BLaER1 (cell line): Measurements from ENCODE around the gene RPN1.
"Not testable (repeated sequence)": the region's sequence is repeated elsewhere in the genome, so short reads cannot be mapped to it uniquely, and the experiment has no call there.

Source experiments
- H3K27ac ChIP-seq: shearing (Covaris generic); formaldehyde crosslinking; 2 replicates; pipeline ENCODE4 v1.8.1; 2022
- H3K27me3 ChIP-seq: shearing (Covaris generic); formaldehyde crosslinking; 2 replicates; pipeline ENCODE4 v1.8.1; 2022
- H3K36me3 ChIP-seq: shearing (Covaris generic); formaldehyde crosslinking; 2 replicates; pipeline ENCODE4 v1.8.1; 2022
- H3K4me1 ChIP-seq: shearing (Covaris generic); formaldehyde crosslinking; 2 replicates; pipeline ENCODE4 v1.8.1; 2022
- H3K4me2 ChIP-seq: shearing (Covaris generic); formaldehyde crosslinking; 2 replicates; pipeline ENCODE4 v1.8.1; 2022
- H3K4me3 ChIP-seq: shearing (Covaris generic); formaldehyde crosslinking; 2 replicates; pipeline ENCODE4 v1.8.1; 2022
- H3K9ac ChIP-seq: shearing (Covaris generic); formaldehyde crosslinking; 2 replicates; pipeline ENCODE4 v1.8.1; 2022
- H3K9me3 ChIP-seq: shearing (Covaris generic); formaldehyde crosslinking; 2 replicates; pipeline ENCODE4 v1.8.1; 2022
- H4K20me1 ChIP-seq: shearing (Covaris generic); formaldehyde crosslinking; 2 replicates; pipeline ENCODE4 v1.8.1; 2022
- Cebpa-rat ChIP-seq: shearing (Covaris generic); IDR thresholded peaks from 2 replicates; pipeline ENCODE4 v1.8.1; 2022

Gene RPN1

GRCh38 chr3:128592864-128593263, 57.8 kb downstream of the RPN1 start:
- H3K9ac ChIP-seq, result no peak overlapping the region
- no peaks in the 10 kb centered on the region for H3K27me3 ChIP-seq
- H3K4me3 ChIP-seq, result no peak overlapping the region
- no peak overlapping the region for H3K4me2 ChIP-seq
- no peaks in the 10 kb centered on the region for H4K20me1 ChIP-seq
- H3K36me3 ChIP-seq, result no peaks in the 10 kb centered on the region
- no peak overlapping the region for H3K27ac ChIP-seq
- H3K4me1 ChIP-seq, result peaks cover 7% of the 10 kb centered on the region; the same call in 1 of the 2 replicates
- TF ChIP-seq Cebpa-rat, result no peak
- peaks cover 16% of the 10 kb centered on the region for H3K9me3 ChIP-seq

- Histone ChIP-seq H3K9me3 (peaks cover 16% of the 10 kb centered on the region), H3K9ac (no peak overlapping the region), H3K27ac (no peak overlapping the region), H4K20me1 (no peaks in the 10 kb centered on the region), H3K4me3 (no peak overlapping the region), H3K36me3 (no peaks in the 10 kb centered on the region), H3K4me2 (no peak overlapping the region), H3K4me1 (peaks cover 7% of the 10 kb centered on the region; the same call in 1 of the 2 replicates), H3K27me3 (no peaks in the 10 kb centered on the region)
- TF ChIP-seq Cebpa-rat, result no peak
These were observed 58.7 kb downstream of the RPN1 start for GRCh38 chr3:128591738-128592426.

GRCh38 chr3:128590948-128591347, 59.7 kb downstream of the RPN1 start:
- Histone ChIP-seq H3K9ac (no peak overlapping the region), H3K27me3 (no peaks in the 10 kb centered on the region), H3K9me3 (peaks cover 16% of the 10 kb centered on the region), H3K4me1 (peaks cover 7% of the 10 kb centered on the region; the same call in 1 of the 2 replicates), H4K20me1 (no peaks in the 10 kb centered on the region), H3K4me2 (no peak overlapping the region), H3K36me3 (no peaks in the 10 kb centered on the region), H3K4me3 (no peak overlapping the region), H3K27ac (no peak overlapping the region)
- TF ChIP-seq Cebpa-rat, result no peak

GRCh38 chr3:128589985-128590384, 60.6 kb downstream of the RPN1 start:
- H3K27ac ChIP-seq, H3K4me2 ChIP-seq, H3K4me3 ChIP-seq, H3K27me3 ChIP-seq, H3K36me3 ChIP-seq, H3K4me1 ChIP-seq, H4K20me1 ChIP-seq, H3K9ac ChIP-seq: not testable (repeated sequence)
- peaks cover 16% of the 10 kb centered on the region for H3K9me3 ChIP-seq

- Histone ChIP-seq H4K20me1 (no peaks in the 10 kb centered on the region), H3K4me2 (no peak overlapping the region), H3K4me3 (no peak overlapping the region), H3K27me3 (no peaks in the 10 kb centered on the region), H3K4me1 (peaks cover 19% of the 10 kb centered on the region), H3K9me3 (peaks cover 16% of the 10 kb centered on the region), H3K9ac (no peak overlapping the region), H3K36me3 (no peaks in the 10 kb centered on the region), H3K27ac (no peak overlapping the region)
- TF ChIP-seq Cebpa-rat, result no peak
These were observed 62.5 kb downstream of the RPN1 start for GRCh38 chr3:128588147-128588546.

GRCh38 chr3:128587391-128587790, 63.2 kb downstream of the RPN1 start:
- Histone ChIP-seq H3K4me3 (no peak overlapping the region), H3K27me3 (no peaks in the 10 kb centered on the region), H3K4me1 (peaks cover 19% of the 10 kb centered on the region)

GRCh38 chr3:128586932-128587331, 63.7 kb downstream of the RPN1 start:
- not testable (repeated sequence) for H3K27ac ChIP-seq, H3K27me3 ChIP-seq, H3K4me3 ChIP-seq, H3K36me3 ChIP-seq, H3K4me2 ChIP-seq, H3K9ac ChIP-seq, H4K20me1 ChIP-seq
- Histone ChIP-seq H3K9me3 (peaks cover 16% of the 10 kb centered on the region), H3K4me1 (peaks cover 19% of the 10 kb centered on the region)

More at GRCh38 chr3:128587391-128587790, 63.2 kb downstream of the RPN1 start:
- H3K9me3 ChIP-seq, result peaks cover 16% of the 10 kb centered on the region
- no peaks in the 10 kb centered on the region for H4K20me1 ChIP-seq
- no peak overlapping the region for H3K27ac ChIP-seq
- no peaks in the 10 kb centered on the region for H3K36me3 ChIP-seq
- no peak overlapping the region for H3K9ac ChIP-seq
- TF ChIP-seq Cebpa-rat, result no peak
- H3K4me2 ChIP-seq, result no peak overlapping the region

- H3K27me3 ChIP-seq, H3K4me3 ChIP-seq, H3K9ac ChIP-seq, H4K20me1 ChIP-seq, H3K4me2 ChIP-seq, H3K27ac ChIP-seq, H3K36me3 ChIP-seq: not testable (repeated sequence)
- H3K9me3 ChIP-seq, result peaks cover 16% of the 10 kb centered on the region
- peaks cover 19% of the 10 kb centered on the region for H3K4me1 ChIP-seq
These were observed 64.2 kb downstream of the RPN1 start for GRCh38 chr3:128586391-128586790.

GRCh38 chr3:128585974-128586373, 64.6 kb downstream of the RPN1 start:
- H3K27ac ChIP-seq, result no peak overlapping the region
- H3K27me3 ChIP-seq, result no peaks in the 10 kb centered on the region
- TF ChIP-seq Cebpa-rat, result no peak
- no peak overlapping the region for H3K9ac ChIP-seq
- H4K20me1 ChIP-seq, result no peaks in the 10 kb centered on the region
- peaks cover 19% of the 10 kb centered on the region for H3K4me1 ChIP-seq
- no peak overlapping the region for H3K4me3 ChIP-seq
- H3K4me2 ChIP-seq, result no peak overlapping the region
- H3K9me3 ChIP-seq, result peaks cover 16% of the 10 kb centered on the region
- no peaks in the 10 kb centered on the region for H3K36me3 ChIP-seq

GRCh38 chr3:128585189-128585588, 65.4 kb downstream of the RPN1 start:
- peaks cover 19% of the 10 kb centered on the region for H3K4me1 ChIP-seq
- no peaks in the 10 kb centered on the region for H4K20me1 ChIP-seq
- no peak overlapping the region for H3K9ac ChIP-seq
- H3K36me3 ChIP-seq, result no peaks in the 10 kb centered on the region
- H3K4me2 ChIP-seq, result no peak overlapping the region
- H3K27ac ChIP-seq, result no peak overlapping the region
- no peak overlapping the region for H3K4me3 ChIP-seq
- H3K27me3 ChIP-seq, result no peaks in the 10 kb centered on the region
- H3K9me3 ChIP-seq, result peaks cover 13% of the 10 kb centered on the region; the same call in 1 of the 2 replicates
- no peak for TF ChIP-seq Cebpa-rat
